CD4-positive, alpha-beta T cell (primary cell): Measurements from ENCODE around the gene ADAM21. TPM values are rescaled to one million over a fixed set of nuclear protein-coding genes. Genes with fewer than 3 reads are reported as not detected.
"Not testable (repeated sequence)": the region's sequence is repeated elsewhere in the genome, so short reads cannot be mapped to it uniquely, and the experiment has no call there.

Experiments
- ATAC-seq: fragments of 200-7000 bp; cut with Tn5 transposase; one replicate; pipeline ENCODE4 v1.10.0; 2022; ENCODE audit warnings: mild to moderate bottlenecking; ENCODE audit not compliant: poor library complexity
- CTCF ChIA-PET: fragments of 350-600 bp; sonication (Branson Sonifier 250); formaldehyde crosslinking; loops from one replicate; lab custom pipeline; 2021; ENCODE audit warnings: antibody characterized with exemption, inconsistent platforms; lab: Charles Lee
- POLR2A ChIA-PET: fragments of 350-600 bp; sonication (Branson Sonifier 250); formaldehyde crosslinking; loops from one replicate; lab custom pipeline; 2021; ENCODE audit warnings: antibody characterized with exemption, inconsistent platforms; lab: Charles Lee
- DNase-seq, 14 experiments: peaks; one replicate each; pipeline ENCODE4 v3.0.0-alpha.2; 2013 to 2020; ENCODE audit warnings: mixed read lengths in 2 of 14
- H3K27ac ChIP-seq, 2 donors: one replicate each; pipeline versions ENCODE4 v1.5.1 to v1.7.0; 2013; ENCODE audit warnings: low read length in 2 of 2, low read depth in 1 of 2, mild to moderate bottlenecking in 1 of 2
- H3K27me3 ChIP-seq, 2 experiments: 1 replicate in 1 of 2; 2 replicates in 1 of 2; pipeline versions ENCODE4 v1.6.1 to v1.7.0; 2013; ENCODE audit warnings: low read length in 2 of 2, control low read depth in 1 of 2, mild to moderate bottlenecking in 1 of 2, moderate library complexity in 1 of 2; ENCODE audit not compliant: insufficient read depth in 2 of 2, control insufficient read depth in 1 of 2
- H3K36me3 ChIP-seq: one replicate; pipeline ENCODE4 v1.6.1; 2013; ENCODE audit warnings: low read length, control low read depth; ENCODE audit not compliant: insufficient read depth
- H3K4me1 ChIP-seq: one replicate; pipeline ENCODE4 v1.6.1; 2013; ENCODE audit warnings: low read length, control low read depth; ENCODE audit not compliant: insufficient read depth
- H3K4me3 ChIP-seq: one replicate; pipeline ENCODE4 v1.5.1; 2013; ENCODE audit warnings: mild to moderate bottlenecking, low read length, moderate library complexity
- H3K9me3 ChIP-seq, 2 experiments: 1 replicate in 1 of 2; 2 replicates in 1 of 2; pipeline versions ENCODE4 v1.6.1 to v1.7.0; 2013; ENCODE audit warnings: low read length in 2 of 2, mild to moderate bottlenecking in 2 of 2, control low read depth in 1 of 2, moderate library complexity in 1 of 2; ENCODE audit not compliant: control insufficient read depth in 1 of 2, insufficient read depth in 1 of 2
- H3K27ac Mint-ChIP-seq: one replicate; pipeline ENCODE4 v1.8.0; 2020; ENCODE audit warnings: mixed read lengths
- H3K27me3 Mint-ChIP-seq: one replicate; pipeline ENCODE4 v1.8.0; 2021; ENCODE audit warnings: mixed read lengths
- H3K36me3 Mint-ChIP-seq: one replicate; pipeline ENCODE4 v1.8.0; 2021; ENCODE audit warnings: low read depth, mixed read lengths
- H3K4me1 Mint-ChIP-seq: one replicate; pipeline ENCODE4 v1.8.0; 2021; ENCODE audit warnings: low read depth, mixed read lengths
- H3K4me3 Mint-ChIP-seq: one replicate; pipeline ENCODE4 v1.8.0; 2020; ENCODE audit warnings: mild to moderate bottlenecking, mixed read lengths
- H3K9me3 Mint-ChIP-seq: one replicate; pipeline ENCODE4 v1.8.0; 2020; ENCODE audit warnings: mixed read lengths
- intact Hi-C, 2 experiments: fragments of 100-400 bp; cut with DNase I in 1 of 2; cut with micrococcal nuclease in 1 of 2; formaldehyde crosslinking; loops; one replicate each; pipeline versions ENCODE4 v1.15.1 to v1.9.0; 2023 to 2025; cut with DNase I, micrococcal nuclease
- total RNA-seq, 174 experiments: library from RNA in 2 of 174; stranded (reverse) in 2 of 174; gene quantifications; one replicate each; pipeline ENCODE4 v1.2.3 and lab custom pipeline; 2021 to 2026
- TF ChIP-seq, protein P1 (sequence below): fragments of 200-600 bp; IDR thresholded peaks from one replicate; pipeline ENCODE4 v1.8.0; 2022; ENCODE audit warnings: antibody characterized with exemption, mild to moderate bottlenecking

ADAM21 gene
- total RNA-seq, 2 experiments from 2014 or later, result not detected

DNA sequence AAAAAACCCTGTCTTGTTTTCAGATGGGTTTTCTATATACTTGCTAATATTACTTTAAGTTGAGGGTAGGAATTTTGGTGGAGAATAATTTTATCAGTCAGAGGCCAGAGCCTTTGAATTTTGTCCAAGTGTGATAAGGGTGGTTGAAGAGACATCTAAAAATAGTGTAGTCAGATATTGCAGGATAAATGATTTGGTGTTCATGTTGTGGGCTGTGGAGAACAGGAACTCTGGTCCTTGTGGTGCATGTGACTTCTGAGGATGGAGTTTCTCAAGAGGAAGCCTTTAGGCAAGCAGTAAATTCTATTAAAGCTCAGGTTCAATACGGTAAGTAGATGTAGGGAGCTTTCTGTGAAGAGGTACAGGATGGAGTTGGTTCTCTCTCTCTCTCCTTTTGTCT lies 2.8 kb downstream of the ADAM21 start:
- no peak overlapping the region for H3K4me3 ChIP-seq
- no peak for ATAC-seq
- H3K27me3 ChIP-seq, result no peaks in the 10 kb centered on the region
- H3K4me1 ChIP-seq, result no peaks in the 10 kb centered on the region
- Mint-ChIP-seq H3K4me3 (no peak overlapping the region), H3K36me3 (no peaks in the 10 kb centered on the region), H3K27ac (no peak overlapping the region), H3K27me3 (peaks cover 13% of the 10 kb centered on the region), H3K9me3 (no peaks in the 10 kb centered on the region), H3K4me1 (no peaks in the 10 kb centered on the region)
- H3K36me3 ChIP-seq, result no peaks in the 10 kb centered on the region
- ChIA-PET POLR2A (no interaction called here), CTCF (no interaction called here)
- DNase-seq, result no peak
- TF ChIP-seq, protein P1, sequence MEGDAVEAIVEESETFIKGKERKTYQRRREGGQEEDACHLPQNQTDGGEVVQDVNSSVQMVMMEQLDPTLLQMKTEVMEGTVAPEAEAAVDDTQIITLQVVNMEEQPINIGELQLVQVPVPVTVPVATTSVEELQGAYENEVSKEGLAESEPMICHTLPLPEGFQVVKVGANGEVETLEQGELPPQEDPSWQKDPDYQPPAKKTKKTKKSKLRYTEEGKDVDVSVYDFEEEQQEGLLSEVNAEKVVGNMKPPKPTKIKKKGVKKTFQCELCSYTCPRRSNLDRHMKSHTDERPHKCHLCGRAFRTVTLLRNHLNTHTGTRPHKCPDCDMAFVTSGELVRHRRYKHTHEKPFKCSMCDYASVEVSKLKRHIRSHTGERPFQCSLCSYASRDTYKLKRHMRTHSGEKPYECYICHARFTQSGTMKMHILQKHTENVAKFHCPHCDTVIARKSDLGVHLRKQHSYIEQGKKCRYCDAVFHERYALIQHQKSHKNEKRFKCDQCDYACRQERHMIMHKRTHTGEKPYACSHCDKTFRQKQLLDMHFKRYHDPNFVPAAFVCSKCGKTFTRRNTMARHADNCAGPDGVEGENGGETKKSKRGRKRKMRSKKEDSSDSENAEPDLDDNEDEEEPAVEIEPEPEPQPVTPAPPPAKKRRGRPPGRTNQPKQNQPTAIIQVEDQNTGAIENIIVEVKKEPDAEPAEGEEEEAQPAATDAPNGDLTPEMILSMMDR, result no peak
- no peak overlapping the region for H3K27ac ChIP-seq
- intact Hi-C loops, result no loop called here
- H3K9me3 ChIP-seq, result no peaks in the 10 kb centered on the region

DNA sequence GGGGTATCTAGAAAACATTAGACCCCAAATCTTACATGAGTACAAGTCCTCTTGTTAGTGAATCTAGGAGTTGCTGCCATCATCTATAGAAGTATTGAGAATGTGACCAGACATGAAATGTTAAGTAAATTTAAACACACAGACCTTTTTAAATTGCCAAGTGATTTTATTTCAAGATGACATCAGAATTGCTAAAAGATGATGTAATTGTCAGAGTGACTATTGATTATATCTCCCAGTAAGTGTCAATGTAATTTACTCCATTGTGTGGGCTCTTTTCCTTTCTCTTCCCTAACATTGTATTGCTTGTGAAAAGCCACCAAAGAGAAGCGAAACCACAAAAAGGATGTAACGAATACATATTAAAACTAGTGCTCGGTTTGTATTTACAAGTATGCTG lies 16.8 kb downstream of the ADAM21 start:
- no peak for ATAC-seq
- Histone ChIP-seq H3K27me3 (no peaks in the 10 kb centered on the region), H3K36me3 (no peaks in the 10 kb centered on the region), H3K4me1 (no peaks in the 10 kb centered on the region), H3K27ac (no peak overlapping the region), H3K4me3 (no peak overlapping the region), H3K9me3 (no peaks in the 10 kb centered on the region)
- ChIA-PET POLR2A (no interaction called here), CTCF (no interaction called here)
- Mint-ChIP-seq H3K27me3 (peaks cover 5% of the 10 kb centered on the region), H3K27ac (no peak overlapping the region), H3K36me3 (peaks cover 44% of the 10 kb centered on the region), H3K4me3 (no peak overlapping the region), H3K9me3 (no peaks in the 10 kb centered on the region), H3K4me1 (no peaks in the 10 kb centered on the region)
- TF ChIP-seq, protein P1, result no peak
- DNase-seq, result no peak
- intact Hi-C loops, result no loop called here

DNA sequence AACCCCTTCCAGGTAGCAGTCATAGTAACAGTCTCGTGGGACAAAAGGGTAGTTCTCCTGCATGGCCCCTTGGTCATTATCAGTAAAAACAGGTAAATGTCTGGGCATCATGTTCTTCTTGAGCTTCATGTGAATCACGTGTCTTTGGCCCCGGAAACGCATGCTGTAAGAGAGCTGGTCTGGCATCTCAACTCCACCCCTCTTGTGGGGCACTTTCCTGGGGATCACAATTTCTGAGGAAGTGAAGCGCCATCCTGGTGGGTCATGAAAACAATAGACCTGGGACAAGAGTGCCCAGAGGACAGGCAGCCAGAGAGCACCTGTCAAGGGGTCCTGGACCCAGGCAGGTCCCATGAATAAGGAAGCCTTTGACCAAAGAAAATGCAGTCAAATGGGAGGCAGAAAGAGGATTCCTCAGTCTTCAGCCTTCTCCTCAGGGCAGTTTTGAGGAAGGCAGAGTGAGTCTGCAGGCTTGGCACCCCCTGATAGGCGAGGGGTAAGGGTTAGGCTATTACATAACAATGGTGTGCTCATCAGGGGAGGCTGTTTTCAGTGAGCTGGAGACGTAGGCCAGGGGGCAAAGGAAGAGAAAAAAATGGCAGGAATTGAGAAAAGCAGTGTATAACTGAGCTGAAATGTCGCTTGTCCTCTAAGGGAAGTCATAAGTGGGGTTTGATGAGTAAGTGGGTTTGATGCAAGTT lies 19.0 kb downstream of the ADAM21 start:
- H3K9me3 Mint-ChIP-seq, intact Hi-C loops, CTCF ChIA-PET, H3K4me1 ChIP-seq, H3K27ac Mint-ChIP-seq, POLR2A ChIA-PET, H3K27me3 Mint-ChIP-seq, DNase-seq, H3K9me3 ChIP-seq, H3K27me3 ChIP-seq, H3K4me3 Mint-ChIP-seq, H3K4me1 Mint-ChIP-seq, H3K36me3 ChIP-seq, ATAC-seq, H3K4me3 ChIP-seq, H3K27ac ChIP-seq: not testable (repeated sequence)
- H3K36me3 Mint-ChIP-seq, result peaks cover 57% of the 10 kb centered on the region
